ENCODE measurements around the gene PLEKHG3. TPM values are rescaled to one million over a fixed set of nuclear protein-coding genes. Genes with fewer than 3 reads are reported as not detected.

The PLEKHG3 gene
- total RNA-seq, 2 donors from 2014 or later: 54.6 to 58.1 TPM

GRCh38 chr14:64768401-64769095 lies 64.3 kb downstream of the PLEKHG3 start:
- no peak for DNase-seq (ENCODE audit: low spot score)
- intact Hi-C loops (cut with DNase I): no loop called here

GRCh38 chr14:64769096-64770020 lies 65.1 kb downstream of the PLEKHG3 start:
- intact Hi-C loops (cut with DNase I): no loop called here
- DNase-seq (ENCODE audit: low spot score): no peak

DNA sequence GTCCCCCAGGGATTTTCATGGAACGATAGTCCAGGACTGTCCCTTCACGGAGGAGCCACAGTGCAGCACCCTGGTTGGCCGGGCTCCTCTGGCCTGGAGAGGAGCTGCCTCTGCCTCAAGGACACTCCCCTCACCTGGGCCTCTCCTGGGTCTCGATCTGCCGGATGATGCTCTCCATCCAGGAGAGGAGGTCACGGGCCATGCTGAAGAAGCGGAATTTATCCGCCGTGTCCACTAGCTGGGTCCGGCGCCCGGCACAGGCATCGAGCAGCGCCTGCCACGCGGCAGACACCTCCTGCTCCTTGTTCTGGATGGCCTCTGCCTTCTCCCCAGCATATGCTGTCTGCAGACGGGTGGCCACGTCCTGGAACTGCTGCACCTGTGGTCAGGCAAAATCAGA lies 66.5 kb downstream of the PLEKHG3 start:
- intact Hi-C loops (cut with DNase I): no loop called here
- DNase-seq (ENCODE audit: low spot score): no peak

GRCh38 chr14:64771161-64771560 lies 66.9 kb downstream of the PLEKHG3 start:
- DNase-seq (ENCODE audit: low spot score): no peak
- intact Hi-C loops (cut with DNase I): no loop called here

GRCh38 chr14:64772397-64772950 lies 68.2 kb downstream of the PLEKHG3 start:
- no peak for DNase-seq (ENCODE audit: low spot score)
- intact Hi-C loops (cut with DNase I): no loop called here

GRCh38 chr14:64773046-64773445 lies 68.8 kb downstream of the PLEKHG3 start:
- intact Hi-C loops (cut with DNase I): no loop called here
- no peak for DNase-seq (ENCODE audit: low spot score)

GRCh38 chr14:64773577-64773976 lies 69.4 kb downstream of the PLEKHG3 start:
- no peak for DNase-seq (ENCODE audit: low spot score)
- intact Hi-C loops (cut with DNase I): no loop called here

DNA sequence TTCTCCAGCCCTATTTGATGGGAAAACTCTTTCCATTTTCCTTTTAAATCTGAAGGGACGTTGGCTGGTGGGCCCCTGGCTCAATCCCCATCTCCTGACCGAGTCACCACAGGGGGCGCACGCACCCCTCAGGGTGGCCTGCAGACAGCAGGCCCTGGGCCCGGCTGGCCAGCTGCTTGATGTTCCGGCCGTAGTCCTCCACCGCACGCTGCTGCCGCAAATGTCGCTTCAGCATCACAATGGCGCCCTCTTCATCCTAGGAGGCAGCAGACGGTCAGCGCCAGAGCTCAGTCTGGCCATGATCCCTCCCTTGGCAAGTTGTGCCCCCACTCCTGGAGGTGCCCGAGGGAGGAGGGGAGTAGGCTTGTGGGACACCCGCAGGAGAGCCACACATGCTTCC lies 70.0 kb downstream of the PLEKHG3 start:
- DNase-seq (ENCODE audit: low spot score): no peak
- intact Hi-C loops (cut with DNase I): no loop called here

GRCh38 chr14:64775081-64775777 lies 71.0 kb downstream of the PLEKHG3 start:
- no peak for DNase-seq (ENCODE audit: low spot score)
- intact Hi-C loops (cut with DNase I): no loop called here

DNA sequence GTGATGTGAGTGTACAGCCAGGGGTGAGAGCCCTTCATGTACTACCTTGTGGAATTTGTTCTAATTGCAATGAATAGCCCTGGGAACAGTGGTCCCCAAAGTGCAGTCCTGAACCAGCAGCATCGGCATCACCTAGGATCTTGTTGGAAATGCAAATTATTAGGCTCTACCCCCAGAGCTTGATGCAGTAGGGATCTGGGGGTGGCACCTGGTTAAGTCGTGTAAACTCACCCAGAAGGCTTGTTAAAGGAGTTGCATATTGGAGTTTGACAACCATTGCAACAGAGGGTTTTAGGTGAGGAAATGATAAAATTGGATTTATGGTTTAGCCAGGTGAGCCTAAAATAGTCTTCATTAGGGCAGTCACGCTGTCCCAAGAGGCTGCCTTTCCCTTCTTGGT lies 73.2 kb downstream of the PLEKHG3 start:
- no peak for DNase-seq (ENCODE audit: low spot score)
- intact Hi-C loops (cut with DNase I): no loop called here

DNA sequence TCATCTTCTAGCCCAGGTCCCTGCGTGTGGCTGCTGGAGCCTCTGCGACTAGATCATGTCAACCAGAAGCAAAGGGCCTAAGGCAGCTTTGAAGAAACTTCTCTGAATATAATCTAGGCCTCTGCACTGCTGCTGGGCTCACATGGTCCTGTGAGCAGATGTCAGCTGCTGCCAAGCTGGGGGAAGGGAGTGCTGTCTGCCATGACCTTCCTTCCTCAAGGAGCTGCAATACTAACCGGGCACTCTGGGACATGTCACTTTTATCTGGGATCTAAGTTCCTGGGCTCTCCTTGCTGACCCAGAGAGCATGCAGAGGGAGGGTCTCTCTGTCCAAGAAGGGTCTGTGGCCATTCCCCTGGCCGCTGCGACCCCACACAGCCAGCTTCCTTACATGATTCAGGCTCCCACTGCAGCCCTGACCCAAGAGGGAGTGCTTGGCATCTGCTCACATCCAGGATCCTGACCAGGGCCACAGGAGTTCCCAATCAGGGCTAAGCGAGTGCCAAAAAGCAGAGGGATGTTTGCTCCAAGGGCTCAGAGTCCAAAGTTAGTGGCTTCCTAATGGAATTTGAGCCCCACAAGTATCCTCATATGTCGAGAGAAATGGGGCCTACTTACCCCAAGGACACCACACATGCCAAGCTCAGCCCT lies 74.0 kb downstream of the PLEKHG3 start:
- no peak for DNase-seq (ENCODE audit: low spot score)
- intact Hi-C loops (cut with DNase I): no loop called here

DNA sequence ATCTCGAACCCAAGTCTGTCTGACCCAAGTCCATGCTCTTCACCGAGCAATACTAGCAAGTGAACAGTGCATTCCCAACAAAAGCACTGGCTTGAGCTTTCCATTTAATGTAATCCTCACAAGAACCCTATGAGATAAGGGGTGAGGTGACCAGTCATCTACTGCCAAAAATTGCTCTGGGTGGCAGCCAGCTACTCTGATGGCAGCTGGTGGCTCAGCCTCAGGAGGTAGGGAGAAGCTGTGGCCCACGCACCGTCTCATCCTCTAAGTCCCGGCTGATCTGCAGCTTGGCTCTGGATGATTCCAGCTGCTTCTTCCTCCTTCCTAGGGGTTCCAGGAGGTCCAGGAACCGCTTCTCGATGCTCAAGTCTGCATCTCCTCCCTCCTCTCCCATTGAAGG lies 75.2 kb downstream of the PLEKHG3 start:
- intact Hi-C loops (cut with DNase I): no loop called here
- DNase-seq (ENCODE audit: low spot score): no peak

DNA sequence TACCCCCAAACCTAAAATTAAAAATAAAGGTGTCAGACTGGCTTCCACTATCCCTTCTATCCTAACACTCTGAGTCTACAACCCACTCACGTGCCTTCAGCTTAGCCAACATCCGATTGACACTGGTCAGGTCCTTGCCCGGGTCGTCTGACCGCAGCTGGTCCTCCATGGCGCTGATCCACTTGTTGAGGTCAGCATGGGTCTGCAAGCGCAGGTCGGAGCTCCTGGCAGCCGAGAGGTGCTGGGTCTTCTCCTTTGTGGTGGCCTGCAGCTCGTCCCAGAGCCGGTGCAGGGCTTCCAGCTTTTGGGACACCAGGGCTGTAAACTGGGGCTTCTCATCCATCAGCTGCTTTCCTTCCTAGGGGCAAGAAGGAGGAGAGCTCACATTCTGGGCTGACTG lies 78.0 kb downstream of the PLEKHG3 start:
- DNase-seq (ENCODE audit: low spot score): no peak
- intact Hi-C loops (cut with DNase I): no loop called here

GRCh38 chr14:64784006-64784405 lies 79.8 kb downstream of the PLEKHG3 start:
- intact Hi-C loops (cut with DNase I): no loop called here
- DNase-seq (ENCODE audit: low spot score): no peak

GRCh38 chr14:64786296-64787149 lies 82.3 kb downstream of the PLEKHG3 start:
- intact Hi-C loops (cut with DNase I): no loop called here

DNA sequence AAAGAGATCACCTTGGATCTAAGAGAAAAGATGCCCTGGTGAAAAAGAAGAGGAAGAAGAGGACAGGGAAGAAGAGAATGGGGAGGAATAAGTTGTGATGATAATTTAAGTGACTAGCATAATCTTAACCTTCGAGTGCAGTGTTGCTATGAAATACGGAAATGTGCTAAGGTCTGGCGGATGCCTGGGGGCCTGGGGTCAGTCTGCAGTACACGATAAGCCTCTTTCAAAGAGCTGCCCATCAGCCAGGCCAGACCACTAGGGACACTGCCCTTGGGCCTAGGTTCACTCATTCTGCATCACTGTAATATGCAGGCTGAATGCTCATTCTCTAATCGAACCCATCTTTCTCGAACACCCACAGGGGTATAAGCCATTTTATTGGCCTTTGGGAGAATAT lies 83.4 kb downstream of the PLEKHG3 start:
- DNase-seq (ENCODE audit: low spot score): peak; percentile 63
- intact Hi-C loops (cut with DNase I): no loop called here

More at GRCh38 chr14:64786296-64787149, 82.3 kb downstream of the PLEKHG3 start:
- peak; percentile 76 for DNase-seq (ENCODE audit: low spot score)

- DNase-seq (ENCODE audit: low spot score): no peak
- intact Hi-C loops (cut with DNase I): no loop called here
These were observed 84.5 kb downstream of the PLEKHG3 start for GRCh38 chr14:64788706-64789105.

- no peak for DNase-seq (ENCODE audit: low spot score)
- intact Hi-C loops (cut with DNase I): no loop called here
These were observed 85.5 kb downstream of the PLEKHG3 start for GRCh38 chr14:64789696-64790095.

Measured in posterior vena cava (tissue), 2 donors.